Panc1 (cell line): ENCODE data around the gene PTPMT1.

Source experiments
- POLR2AphosphoS5 ChIP-seq: IDR thresholded peaks from 2 replicates; pipeline ENCODE4 v1.6.1; 2012; ENCODE audit warnings: mild to moderate bottlenecking, low read depth, low read length, moderate library complexity
- TF ChIP-seq, protein P1 (sequence below): fragments of 450-650 bp; IDR thresholded peaks from 2 replicates; pipeline ENCODE4 v1.5.1; 2017; ENCODE audit warnings: mild to moderate bottlenecking

DNA sequence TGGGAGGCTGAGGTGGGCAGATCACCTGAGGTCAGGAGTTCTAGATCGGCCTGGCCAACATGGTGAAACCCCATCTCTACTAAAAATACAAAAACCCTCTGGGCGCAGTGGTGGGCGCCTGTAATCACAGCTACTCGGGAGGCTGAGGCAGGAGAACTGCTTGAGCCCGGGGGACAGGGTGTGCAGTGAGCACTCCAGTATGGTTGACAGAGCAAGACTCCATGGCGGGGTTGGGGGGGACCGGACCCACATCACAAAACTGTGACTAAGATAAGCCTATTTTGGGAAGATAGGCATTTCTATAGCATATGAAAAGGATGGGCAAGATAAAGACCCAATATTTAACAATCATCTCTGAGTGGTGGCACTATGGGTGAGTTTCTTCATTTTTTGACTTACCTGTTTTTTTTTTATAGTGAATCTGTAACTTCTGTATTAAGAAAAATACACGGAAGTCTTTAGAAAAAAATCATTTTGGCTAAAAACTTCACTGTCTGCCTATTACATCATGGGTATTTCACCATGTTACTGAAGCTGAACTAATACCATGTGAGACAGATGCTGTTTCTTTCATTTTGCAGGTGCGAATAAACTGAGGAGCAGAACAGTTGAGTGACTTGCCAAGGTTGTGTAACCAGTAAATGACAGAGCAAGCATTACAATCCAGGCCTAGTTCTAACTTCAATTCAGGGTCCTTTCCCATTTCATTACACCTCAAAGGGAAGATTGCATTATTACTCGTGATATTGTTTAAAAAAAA lies 14.9 kb upstream of the PTPMT1 start:
- TF ChIP-seq POLR2AphosphoS5: no peak
- TF ChIP-seq, protein P1, sequence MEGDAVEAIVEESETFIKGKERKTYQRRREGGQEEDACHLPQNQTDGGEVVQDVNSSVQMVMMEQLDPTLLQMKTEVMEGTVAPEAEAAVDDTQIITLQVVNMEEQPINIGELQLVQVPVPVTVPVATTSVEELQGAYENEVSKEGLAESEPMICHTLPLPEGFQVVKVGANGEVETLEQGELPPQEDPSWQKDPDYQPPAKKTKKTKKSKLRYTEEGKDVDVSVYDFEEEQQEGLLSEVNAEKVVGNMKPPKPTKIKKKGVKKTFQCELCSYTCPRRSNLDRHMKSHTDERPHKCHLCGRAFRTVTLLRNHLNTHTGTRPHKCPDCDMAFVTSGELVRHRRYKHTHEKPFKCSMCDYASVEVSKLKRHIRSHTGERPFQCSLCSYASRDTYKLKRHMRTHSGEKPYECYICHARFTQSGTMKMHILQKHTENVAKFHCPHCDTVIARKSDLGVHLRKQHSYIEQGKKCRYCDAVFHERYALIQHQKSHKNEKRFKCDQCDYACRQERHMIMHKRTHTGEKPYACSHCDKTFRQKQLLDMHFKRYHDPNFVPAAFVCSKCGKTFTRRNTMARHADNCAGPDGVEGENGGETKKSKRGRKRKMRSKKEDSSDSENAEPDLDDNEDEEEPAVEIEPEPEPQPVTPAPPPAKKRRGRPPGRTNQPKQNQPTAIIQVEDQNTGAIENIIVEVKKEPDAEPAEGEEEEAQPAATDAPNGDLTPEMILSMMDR: no peak
